ENCODE measurements around the gene TRIM41. TPM values are rescaled to one million over a fixed set of nuclear protein-coding genes. Genes with fewer than 3 reads are reported as not detected.
A peak's percentile ranks its signal among the peaks of the same experiment; 100 is the strongest.

Gene TRIM41
- total RNA-seq, 1 experiment from 2014 or later: 34.2 TPM

GRCh38 chr5:181236471-181236870 is 13.4 kb downstream of the TRIM41 start:
- Mint-ChIP-seq H3K9me3 (no peaks in the 10 kb centered on the region), H3K4me3 (no peak overlapping the region), H3K36me3 (ENCODE audit: insufficient read depth in 1 of 3, low read depth in 3 of 3) (peaks cover 62 to 90% (median 71%) of the 10 kb centered on the region in 3 experiments), H3K27ac (peak overlapping the region in 1 of 3 experiments; percentile 93; a peak in 2 of 7 replicates), H3K27me3 (ENCODE audit: low read depth) (no peaks in the 10 kb centered on the region; the same call in 1 of the 2 replicates), H3K4me1 (peaks cover 5 to 27% of the 10 kb centered on the region in 2 experiments)
- Histone ChIP-seq H3K4me1 (ENCODE audit: insufficient read depth, low read length) (no peaks in the 10 kb centered on the region), H3K23me2 (ENCODE audit: insufficient read length, low read depth, low read length, poor library complexity, severe bottlenecking) (no peaks in the 10 kb centered on the region), H3K23ac (ENCODE audit: insufficient read length, low read depth, low read length) (no peak overlapping the region), H3T11ph (ENCODE audit: low read length) (no peak overlapping the region), H3K14ac (ENCODE audit: insufficient read depth, low read length) (no peak overlapping the region), H4K20me1 (ENCODE audit: control insufficient read depth, insufficient read depth, insufficient read length) (no peaks in the 10 kb centered on the region), H3K18ac (ENCODE audit: insufficient read length, low read depth, low read length) (no peak overlapping the region), H2BK20ac (ENCODE audit: low read depth, low read length, poor library complexity, severe bottlenecking) (no peak overlapping the region), H2AK5ac (ENCODE audit: insufficient read length, low read length) (no peak overlapping the region), H3K4me2 (ENCODE audit: insufficient read depth, insufficient read length, low read length) (no peak overlapping the region), H2BK15ac (ENCODE audit: low read depth, low read length) (no peak overlapping the region), H3K27me3 (ENCODE audit: insufficient read depth, low read length) (no peaks in the 10 kb centered on the region), H3K4ac (ENCODE audit: low read depth, low read length) (no peak overlapping the region), H3K9me3 (ENCODE audit: control insufficient read depth, low read depth, low read length) (no peaks in the 10 kb centered on the region), H3K9ac (ENCODE audit: extremely low read depth, insufficient read length, low read length) (no peak overlapping the region), H3K56ac (ENCODE audit: insufficient read length, low read depth, low read length) (no peak overlapping the region), H2BK120ac (ENCODE audit: low read depth, low read length, poor library complexity, severe bottlenecking) (no peak overlapping the region), H4K91ac (ENCODE audit: insufficient read length, low read depth, low read length) (no peak overlapping the region), H4K5ac (ENCODE audit: insufficient read length, low read depth, low read length) (no peak overlapping the region), H3K27ac (ENCODE audit: insufficient read length, low read depth, low read length) (no peak overlapping the region), H4K8ac (replicated peaks; ENCODE audit: insufficient read length, low read depth, low read length) (no peak overlapping the region), H2BK12ac (ENCODE audit: insufficient read length, low read depth, low read length) (no peak overlapping the region), H3K79me1 (ENCODE audit: insufficient read depth, low read depth, low read length, poor library complexity, severe bottlenecking) (peaks cover 4% of the 10 kb centered on the region), H3K79me2 (ENCODE audit: insufficient read depth, low read length) (peaks cover 2% of the 10 kb centered on the region; the same call in 1 of the 2 replicates), H2AFZ (ENCODE audit: low read length) (no peak overlapping the region), H2BK5ac (ENCODE audit: insufficient read length, low read length) (no peak overlapping the region)
- DNase-seq: no peak
- TF ChIP-seq, protein P1, sequence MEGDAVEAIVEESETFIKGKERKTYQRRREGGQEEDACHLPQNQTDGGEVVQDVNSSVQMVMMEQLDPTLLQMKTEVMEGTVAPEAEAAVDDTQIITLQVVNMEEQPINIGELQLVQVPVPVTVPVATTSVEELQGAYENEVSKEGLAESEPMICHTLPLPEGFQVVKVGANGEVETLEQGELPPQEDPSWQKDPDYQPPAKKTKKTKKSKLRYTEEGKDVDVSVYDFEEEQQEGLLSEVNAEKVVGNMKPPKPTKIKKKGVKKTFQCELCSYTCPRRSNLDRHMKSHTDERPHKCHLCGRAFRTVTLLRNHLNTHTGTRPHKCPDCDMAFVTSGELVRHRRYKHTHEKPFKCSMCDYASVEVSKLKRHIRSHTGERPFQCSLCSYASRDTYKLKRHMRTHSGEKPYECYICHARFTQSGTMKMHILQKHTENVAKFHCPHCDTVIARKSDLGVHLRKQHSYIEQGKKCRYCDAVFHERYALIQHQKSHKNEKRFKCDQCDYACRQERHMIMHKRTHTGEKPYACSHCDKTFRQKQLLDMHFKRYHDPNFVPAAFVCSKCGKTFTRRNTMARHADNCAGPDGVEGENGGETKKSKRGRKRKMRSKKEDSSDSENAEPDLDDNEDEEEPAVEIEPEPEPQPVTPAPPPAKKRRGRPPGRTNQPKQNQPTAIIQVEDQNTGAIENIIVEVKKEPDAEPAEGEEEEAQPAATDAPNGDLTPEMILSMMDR (conservative IDR thresholded peaks at IDR 0.05): no peak
- no CpG with 5 or more reads among the region's 6 CpGs for WGBS (ENCODE audit: extremely low coverage, insufficient read length, low lambda C conversion rate)

All from H9 (cell line).